Muscle of arm (tissue), 12 donors: ENCODE measurements around the gene ARMC3. TPM values are rescaled to one million over a fixed set of nuclear protein-coding genes. Genes with fewer than 3 reads are reported as not detected.
"Not testable (repeated sequence)": the region's sequence is repeated elsewhere in the genome, so short reads cannot be mapped to it uniquely, and the experiment has no call there.

Experiments used
- DNase-seq: peaks from one replicate; pipeline ENCODE4 v3.0.0-alpha.2; 2013
- polyA plus RNA-seq, 12 donors: library from polyadenylated mRNA; unstranded; fragments of 120-200 nt; gene quantifications; one replicate each; pipeline ENCODE4 v1.2.1, GENCODE V29; 2013; ENCODE audit not compliant: insufficient read length in 12 of 12

The ARMC3 gene
- polyA plus RNA-seq, 12 donors: 0.19 to 0.37 (median 0.29) TPM; not detected in 9

- DNase-seq: not testable (repeated sequence)
Observed at GRCh38 chr10:22929053-22929452, 1.2 kb downstream of the ARMC3 start.

DNA sequence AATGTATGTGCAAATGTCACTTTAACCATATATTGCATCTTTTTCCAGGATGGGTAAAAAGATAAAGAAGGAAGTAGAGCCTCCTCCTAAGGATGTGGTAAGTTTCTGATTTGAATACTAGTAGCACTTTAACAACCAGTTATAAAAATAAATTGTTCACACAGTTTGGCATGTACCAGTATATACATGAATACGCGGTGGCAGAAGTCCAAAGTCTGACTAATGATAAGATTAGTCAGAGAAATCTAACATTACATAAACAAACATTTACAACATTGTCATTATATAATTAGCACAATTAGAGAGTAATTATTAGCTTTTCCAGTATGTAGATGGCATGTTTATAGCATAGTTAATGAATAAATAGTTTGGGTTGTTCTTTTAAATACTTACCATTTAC is 4.1 kb downstream of the ARMC3 start:
- DNase-seq: no peak

DNA sequence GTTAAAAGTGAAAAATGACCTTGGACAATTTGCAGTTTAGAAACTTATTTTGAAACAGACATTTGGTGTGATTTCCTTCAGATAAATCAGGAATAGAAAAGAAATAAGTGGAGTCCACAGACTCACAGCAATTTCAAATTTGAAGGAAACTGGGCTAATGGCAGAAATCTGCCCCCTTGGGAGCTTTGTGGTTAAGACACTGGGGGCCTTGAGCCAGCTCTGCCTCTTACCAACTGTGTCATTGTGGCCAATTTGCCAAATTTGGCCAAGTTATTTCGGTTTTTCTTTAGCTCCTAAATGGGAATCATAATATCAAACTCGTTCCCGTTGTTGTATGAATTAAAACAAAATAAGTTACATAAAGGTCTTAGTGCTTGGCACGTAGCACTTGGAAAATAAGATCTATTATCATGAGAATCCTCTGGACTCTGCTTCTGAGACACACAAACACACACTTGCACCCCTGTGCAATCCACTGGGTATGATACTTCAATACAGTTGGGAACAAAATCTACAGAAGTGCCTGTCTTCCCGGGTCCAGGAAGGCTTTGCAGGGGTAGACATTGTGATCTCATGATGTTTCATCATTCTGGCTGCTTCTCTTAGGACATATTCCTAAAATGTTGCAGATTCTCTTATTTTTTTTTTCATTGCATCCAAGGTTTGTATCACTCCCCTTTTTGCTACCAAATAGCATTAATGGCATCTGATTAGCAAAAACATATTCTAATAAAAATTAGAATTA is 4.9 kb downstream of the ARMC3 start:
- no peak for DNase-seq

- no peak for DNase-seq
Observed at GRCh38 chr10:22934726-22935125, 6.9 kb downstream of the ARMC3 start.

- no peak for DNase-seq
Observed at GRCh38 chr10:22942437-22942836, 14.6 kb downstream of the ARMC3 start.

DNA sequence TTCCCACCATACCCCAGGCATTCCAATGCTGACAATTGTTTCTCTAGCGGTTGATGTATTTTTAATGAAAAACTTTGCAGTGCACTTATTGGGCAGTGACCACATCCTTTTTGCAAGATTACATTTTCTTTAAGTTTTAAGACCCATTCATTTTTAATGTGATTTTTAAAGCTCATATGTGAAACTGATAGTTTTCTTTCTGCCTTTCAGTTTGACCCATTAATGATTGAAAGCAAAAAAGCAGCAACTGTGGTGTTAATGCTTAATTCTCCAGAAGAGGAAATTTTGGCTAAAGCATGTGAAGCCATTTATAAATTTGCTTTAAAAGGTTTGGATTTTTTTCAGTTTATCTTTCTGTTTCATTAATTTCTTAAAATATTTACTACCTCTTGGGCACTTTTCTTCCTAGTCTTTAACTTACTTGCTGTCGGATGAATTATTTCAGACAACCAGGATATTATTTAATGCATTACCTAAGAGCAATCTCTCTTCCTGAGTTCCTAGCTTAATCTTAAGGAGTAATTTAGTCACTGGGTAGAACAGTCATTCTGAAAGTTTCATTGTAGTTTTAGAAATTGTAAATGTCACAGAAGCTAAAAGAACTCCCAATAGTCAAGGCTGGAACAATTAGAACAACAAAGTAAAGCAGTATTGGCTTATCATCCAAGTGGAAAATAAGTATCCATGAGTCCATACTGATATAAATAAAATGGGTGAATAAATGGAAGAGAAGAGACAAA is 18.3 kb downstream of the ARMC3 start:
- no peak for DNase-seq

GRCh38 chr10:22954970-22955369 is 27.1 kb downstream of the ARMC3 start:
- DNase-seq: no peak

DNA sequence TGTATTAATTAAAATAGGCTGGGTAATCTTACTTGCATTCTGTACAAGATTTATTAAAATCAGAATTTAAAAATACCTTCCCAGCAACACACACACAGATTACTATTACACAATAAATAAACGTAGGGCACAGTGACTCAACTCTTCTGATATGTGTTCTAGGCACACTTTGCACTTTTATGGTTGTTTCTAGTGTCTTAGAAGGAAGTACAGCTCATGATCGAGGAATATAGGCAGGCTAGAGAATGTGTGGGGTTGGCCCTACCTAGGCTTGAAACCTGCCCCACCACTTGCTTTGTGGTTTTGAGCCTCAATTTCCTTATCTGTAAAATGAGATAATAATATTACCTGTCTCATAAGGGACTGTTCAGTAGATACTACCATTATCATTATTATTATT is 30.5 kb downstream of the ARMC3 start:
- DNase-seq: no peak

DNA sequence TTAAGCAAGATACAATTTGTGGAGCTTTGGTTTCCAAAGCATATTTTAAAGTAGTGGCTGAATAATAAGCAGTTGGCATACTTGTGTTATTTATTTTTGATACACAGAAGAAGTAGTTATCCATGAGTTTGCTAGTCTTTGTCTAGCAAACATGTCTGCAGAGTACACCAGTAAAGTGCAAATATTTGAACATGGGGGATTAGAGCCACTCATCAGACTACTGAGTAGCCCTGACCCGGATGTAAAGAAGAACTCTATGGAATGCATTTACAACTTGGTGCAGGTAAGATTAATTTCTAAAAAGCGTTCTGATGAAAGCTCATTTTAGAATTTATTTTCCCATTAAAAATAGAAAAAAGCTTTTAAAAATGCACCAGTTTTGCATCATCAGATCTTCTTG is 31.4 kb downstream of the ARMC3 start:
- no peak for DNase-seq

DNA sequence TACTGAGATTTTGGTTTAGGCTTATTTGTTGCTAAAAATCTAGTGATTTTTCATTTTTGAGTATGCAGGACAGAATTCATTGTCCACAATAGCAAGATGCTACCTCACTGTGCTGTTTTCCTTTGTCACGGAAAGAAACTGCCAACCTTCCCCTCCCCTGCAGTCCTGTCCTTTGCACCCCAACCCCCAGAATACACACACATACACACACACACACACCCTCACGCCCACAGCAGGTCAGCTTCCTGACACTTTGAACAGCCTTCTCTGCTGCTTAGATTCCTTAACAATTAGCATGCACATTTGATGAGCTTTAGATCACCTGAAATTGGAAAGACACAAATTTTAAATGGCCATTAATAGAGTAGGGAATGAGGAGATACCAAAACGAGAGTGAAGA is 32.1 kb downstream of the ARMC3 start:
- no peak for DNase-seq

- no peak for DNase-seq
Observed at GRCh38 chr10:22962817-22963216, 35.0 kb downstream of the ARMC3 start.

- DNase-seq: no peak
Observed at GRCh38 chr10:22969704-22970103, 41.9 kb downstream of the ARMC3 start.

DNA sequence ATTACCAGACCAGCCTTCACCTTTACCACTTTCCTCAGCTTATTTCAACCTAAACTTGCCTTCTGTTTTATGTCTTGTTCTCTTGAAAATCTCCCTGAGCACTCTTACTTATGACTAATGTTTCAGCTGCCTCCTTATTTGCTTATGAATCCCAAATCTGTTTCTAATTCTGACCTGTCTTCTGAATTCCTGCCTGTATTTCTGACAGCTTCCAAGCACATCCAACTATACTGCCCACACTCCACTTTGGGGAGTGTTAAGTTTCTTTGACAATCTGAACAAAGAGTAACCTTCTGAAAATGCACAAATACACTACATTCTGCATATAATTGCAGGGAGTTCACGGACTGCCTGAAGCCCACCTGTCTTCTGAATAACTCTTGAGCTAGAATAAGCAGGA is 48.7 kb downstream of the ARMC3 start:
- DNase-seq: no peak

GRCh38 chr10:22977751-22978150 is 49.9 kb downstream of the ARMC3 start:
- DNase-seq: no peak

- no peak for DNase-seq
Observed at GRCh38 chr10:22978287-22978686, 50.4 kb downstream of the ARMC3 start.

DNA sequence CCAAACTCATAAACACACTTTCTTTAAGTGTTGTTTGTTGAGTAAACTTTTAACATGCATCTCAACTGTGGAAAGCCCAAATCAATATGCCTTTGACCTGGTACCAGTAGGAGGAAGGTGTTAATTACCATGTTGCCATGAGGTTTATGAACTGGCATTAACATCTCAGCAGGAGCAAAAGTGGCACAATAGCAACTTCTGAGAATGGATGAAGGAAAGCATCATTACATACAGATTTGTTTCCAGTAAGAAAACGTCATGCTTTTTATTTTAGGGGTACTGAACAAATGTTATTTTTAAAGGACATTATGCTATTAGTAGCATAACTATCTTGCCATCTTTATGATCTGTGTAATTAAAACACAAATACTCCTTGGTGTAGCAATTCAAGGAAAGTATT is 51.1 kb downstream of the ARMC3 start:
- no peak for DNase-seq

GRCh38 chr10:22980822-22981221 is 53.0 kb downstream of the ARMC3 start:
- DNase-seq: no peak

- DNase-seq: no peak
Observed at GRCh38 chr10:22984066-22984465, 56.2 kb downstream of the ARMC3 start.

GRCh38 chr10:22986771-22987542 is 59.1 kb downstream of the ARMC3 start:
- peak; percentile 17 for DNase-seq

- DNase-seq: peak; percentile 72
Observed at GRCh38 chr10:22988581-22989360, 60.9 kb downstream of the ARMC3 start.

- no peak for DNase-seq
Observed at GRCh38 chr10:22990443-22990842, 62.6 kb downstream of the ARMC3 start.

DNA sequence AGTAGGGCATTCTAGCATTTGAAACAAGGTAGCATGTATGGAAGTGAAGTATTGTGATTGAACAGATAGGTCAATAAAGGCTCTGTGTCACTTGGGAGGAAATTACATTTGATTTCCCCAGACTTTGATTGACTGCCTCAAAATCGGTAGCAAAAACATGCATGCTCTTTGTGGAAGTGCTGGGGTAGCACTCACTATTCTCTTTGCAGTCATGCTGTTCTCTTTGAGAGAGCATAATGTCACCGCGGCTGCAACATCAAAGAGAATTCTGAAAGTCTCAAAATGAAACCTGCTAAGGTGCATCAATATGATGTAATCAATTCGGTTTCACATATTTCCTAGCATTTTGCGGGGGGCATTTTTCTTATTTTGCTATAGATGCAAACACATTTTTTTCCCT is 64.2 kb downstream of the ARMC3 start:
- no peak for DNase-seq
